ENCODE results near the gene PGK1.

GRCh38 chrX:78133238-78133960 is 29.4 kb downstream of the PGK1 start:
- TF ChIP-seq EGR1 (IDR thresholded peaks at IDR 0.05) (no peak), NFIC (IDR thresholded peaks at IDR 0.05) (no peak), TAF1 (IDR thresholded peaks at IDR 0.05; ENCODE audit: low read depth) (no peak), FOXM1 (IDR thresholded peaks at IDR 0.05; ENCODE audit: borderline replicate concordance, low read depth) (no peak), YY1 (IDR thresholded peaks at IDR 0.05; ENCODE audit: low read depth) (no peak), TEAD4 (IDR thresholded peaks at IDR 0.05) (no peak), EP300 (IDR thresholded peaks at IDR 0.05; ENCODE audit: borderline replicate concordance) (no peak)

Measured in Ishikawa (cell line).